ENCODE data around the gene CEP112. TPM values are rescaled to one million over a fixed set of nuclear protein-coding genes. Genes with fewer than 3 reads are reported as not detected.

CEP112 gene
- total and polyA plus RNA-seq, 2 of the 13 experiments (the other 11 are each of a cell fraction or from before 2014, with no cell fraction given) = 1.2 to 3.4 TPM

DNA sequence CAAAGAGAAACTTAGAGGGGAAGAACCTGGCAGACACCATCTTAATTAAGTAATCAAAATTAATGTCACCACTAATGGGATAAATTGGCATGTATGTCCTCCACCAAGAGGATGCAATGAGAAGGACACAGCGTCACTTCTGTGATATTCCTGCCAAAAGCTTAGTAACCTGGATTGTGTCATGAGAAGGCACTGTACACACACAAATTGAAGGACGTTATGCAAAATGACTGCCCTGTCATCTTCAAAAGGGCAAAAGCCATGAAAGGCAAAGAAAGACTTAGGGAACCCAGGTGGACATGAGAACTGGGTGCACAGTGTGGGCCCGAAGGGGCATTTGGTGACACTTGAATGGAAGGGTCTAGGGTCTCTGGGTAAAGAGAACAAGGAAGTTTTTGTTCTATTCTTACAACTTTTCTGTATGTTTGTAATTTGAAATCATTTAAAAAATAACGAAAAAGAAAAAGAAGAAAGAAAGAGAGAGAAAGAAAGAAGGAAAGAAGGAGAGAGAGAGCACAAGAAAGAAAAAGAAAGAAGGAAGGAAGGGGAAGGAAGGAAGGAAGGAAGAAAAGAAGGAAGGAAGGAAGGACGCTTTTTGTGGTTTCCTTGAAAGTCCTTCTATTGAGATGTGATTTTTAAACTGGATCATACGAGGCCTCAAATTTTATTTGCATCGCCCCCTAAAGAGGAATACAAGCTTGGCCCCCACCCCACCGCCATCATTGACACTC, 41.3 kb upstream of the CEP112 start (continued):
- TF ChIP-seq FOXC1 (CRISPR knock-in tag; IDR thresholded peaks at IDR 0.05; ENCODE audit: borderline replicate concordance) = 0 out of 2 replicates have a peak, but pooled peaks have one; percentile 34
- TF ChIP-seq PHF5A (CRISPR knock-in tag; IDR thresholded peaks at IDR 0.05; ENCODE audit: low read depth, unreplicated experiment) = no peak
- TF ChIP-seq, protein P1, sequence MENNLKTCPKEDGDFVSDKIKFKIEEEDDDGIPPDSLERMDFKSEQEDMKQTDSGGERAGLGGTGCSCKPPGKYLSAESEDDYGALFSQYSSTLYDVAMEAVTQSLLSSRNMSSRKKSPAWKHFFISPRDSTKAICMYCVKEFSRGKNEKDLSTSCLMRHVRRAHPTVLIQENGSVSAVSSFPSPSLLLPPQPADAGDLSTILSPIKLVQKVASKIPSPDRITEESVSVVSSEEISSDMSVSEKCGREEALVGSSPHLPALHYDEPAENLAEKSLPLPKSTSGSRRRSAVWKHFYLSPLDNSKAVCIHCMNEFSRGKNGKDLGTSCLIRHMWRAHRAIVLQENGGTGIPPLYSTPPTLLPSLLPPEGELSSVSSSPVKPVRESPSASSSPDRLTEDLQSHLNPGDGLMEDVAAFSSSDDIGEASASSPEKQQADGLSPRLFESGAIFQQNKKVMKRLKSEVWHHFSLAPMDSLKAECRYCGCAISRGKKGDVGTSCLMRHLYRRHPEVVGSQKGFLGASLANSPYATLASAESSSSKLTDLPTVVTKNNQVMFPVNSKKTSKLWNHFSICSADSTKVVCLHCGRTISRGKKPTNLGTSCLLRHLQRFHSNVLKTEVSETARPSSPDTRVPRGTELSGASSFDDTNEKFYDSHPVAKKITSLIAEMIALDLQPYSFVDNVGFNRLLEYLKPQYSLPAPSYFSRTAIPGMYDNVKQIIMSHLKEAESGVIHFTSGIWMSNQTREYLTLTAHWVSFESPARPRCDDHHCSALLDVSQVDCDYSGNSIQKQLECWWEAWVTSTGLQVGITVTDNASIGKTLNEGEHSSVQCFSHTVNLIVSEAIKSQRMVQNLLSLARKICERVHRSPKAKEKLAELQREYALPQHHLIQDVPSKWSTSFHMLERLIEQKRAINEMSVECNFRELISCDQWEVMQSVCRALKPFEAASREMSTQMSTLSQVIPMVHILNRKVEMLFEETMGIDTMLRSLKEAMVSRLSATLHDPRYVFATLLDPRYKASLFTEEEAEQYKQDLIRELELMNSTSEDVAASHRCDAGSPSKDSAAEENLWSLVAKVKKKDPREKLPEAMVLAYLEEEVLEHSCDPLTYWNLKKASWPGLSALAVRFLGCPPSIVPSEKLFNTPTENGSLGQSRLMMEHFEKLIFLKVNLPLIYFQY (CRISPR knock-in tag; IDR thresholded peaks at IDR 0.05; ENCODE audit: borderline replicate concordance) = 0 out of 2 replicates have a peak, but pooled peaks have one; percentile 27
- no peak for TF ChIP-seq SOX13 (IDR thresholded peaks at IDR 0.05)
- TF ChIP-seq SOX13 (CRISPR knock-in tag; conservative IDR thresholded peaks at IDR 0.05 in 1 of 2, IDR thresholded peaks at IDR 0.05 in 1 of 2) = peak in 1 of 2 experiments; percentile 72; a peak in 2 of 4 replicates
- TF ChIP-seq, protein P2, sequence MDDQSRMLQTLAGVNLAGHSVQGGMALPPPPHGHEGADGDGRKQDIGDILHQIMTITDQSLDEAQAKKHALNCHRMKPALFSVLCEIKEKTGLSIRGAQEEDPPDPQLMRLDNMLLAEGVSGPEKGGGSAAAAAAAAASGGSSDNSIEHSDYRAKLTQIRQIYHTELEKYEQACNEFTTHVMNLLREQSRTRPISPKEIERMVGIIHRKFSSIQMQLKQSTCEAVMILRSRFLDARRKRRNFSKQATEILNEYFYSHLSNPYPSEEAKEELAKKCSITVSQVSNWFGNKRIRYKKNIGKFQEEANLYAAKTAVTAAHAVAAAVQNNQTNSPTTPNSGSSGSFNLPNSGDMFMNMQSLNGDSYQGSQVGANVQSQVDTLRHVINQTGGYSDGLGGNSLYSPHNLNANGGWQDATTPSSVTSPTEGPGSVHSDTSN (CRISPR knock-in tag; IDR thresholded peaks at IDR 0.05; ENCODE audit: borderline replicate concordance) = no peak
- TF ChIP-seq, protein P3, sequence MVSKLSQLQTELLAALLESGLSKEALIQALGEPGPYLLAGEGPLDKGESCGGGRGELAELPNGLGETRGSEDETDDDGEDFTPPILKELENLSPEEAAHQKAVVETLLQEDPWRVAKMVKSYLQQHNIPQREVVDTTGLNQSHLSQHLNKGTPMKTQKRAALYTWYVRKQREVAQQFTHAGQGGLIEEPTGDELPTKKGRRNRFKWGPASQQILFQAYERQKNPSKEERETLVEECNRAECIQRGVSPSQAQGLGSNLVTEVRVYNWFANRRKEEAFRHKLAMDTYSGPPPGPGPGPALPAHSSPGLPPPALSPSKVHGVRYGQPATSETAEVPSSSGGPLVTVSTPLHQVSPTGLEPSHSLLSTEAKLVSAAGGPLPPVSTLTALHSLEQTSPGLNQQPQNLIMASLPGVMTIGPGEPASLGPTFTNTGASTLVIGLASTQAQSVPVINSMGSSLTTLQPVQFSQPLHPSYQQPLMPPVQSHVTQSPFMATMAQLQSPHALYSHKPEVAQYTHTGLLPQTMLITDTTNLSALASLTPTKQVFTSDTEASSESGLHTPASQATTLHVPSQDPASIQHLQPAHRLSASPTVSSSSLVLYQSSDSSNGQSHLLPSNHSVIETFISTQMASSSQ (IDR thresholded peaks at IDR 0.05; ENCODE audit: low read depth) = 0 out of 2 replicates have a peak, but pooled peaks have one; percentile 33
- TF ChIP-seq, protein P3 (CRISPR knock-in tag; IDR thresholded peaks at IDR 0.05; ENCODE audit: borderline replicate concordance) = peak; percentile 64; the same call in 1 of the 2 replicates
- no peak for TF ChIP-seq DR1 (CRISPR knock-in tag; IDR thresholded peaks at IDR 0.05)
- peak; percentile 79 for TF ChIP-seq HNF4A (CRISPR knock-in tag; IDR thresholded peaks at IDR 0.05)
- TF ChIP-seq, protein P4, sequence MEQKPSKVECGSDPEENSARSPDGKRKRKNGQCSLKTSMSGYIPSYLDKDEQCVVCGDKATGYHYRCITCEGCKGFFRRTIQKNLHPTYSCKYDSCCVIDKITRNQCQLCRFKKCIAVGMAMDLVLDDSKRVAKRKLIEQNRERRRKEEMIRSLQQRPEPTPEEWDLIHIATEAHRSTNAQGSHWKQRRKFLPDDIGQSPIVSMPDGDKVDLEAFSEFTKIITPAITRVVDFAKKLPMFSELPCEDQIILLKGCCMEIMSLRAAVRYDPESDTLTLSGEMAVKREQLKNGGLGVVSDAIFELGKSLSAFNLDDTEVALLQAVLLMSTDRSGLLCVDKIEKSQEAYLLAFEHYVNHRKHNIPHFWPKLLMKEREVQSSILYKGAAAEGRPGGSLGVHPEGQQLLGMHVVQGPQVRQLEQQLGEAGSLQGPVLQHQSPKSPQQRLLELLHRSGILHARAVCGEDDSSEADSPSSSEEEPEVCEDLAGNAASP (CRISPR knock-in tag; IDR thresholded peaks at IDR 0.05; ENCODE audit: borderline replicate concordance) = peak; percentile 47; the same call in 1 of the 2 replicates
- peak; percentile 52; the same call in 1 of the 2 replicates for TF ChIP-seq NFKBIZ (CRISPR knock-in tag; IDR thresholded peaks at IDR 0.05)
- TF ChIP-seq TSC22D2 (CRISPR knock-in tag; IDR thresholded peaks at IDR 0.05; ENCODE audit: borderline replicate concordance) = 0 out of 2 replicates have a peak, but pooled peaks have one; percentile 26
- TF ChIP-seq, protein P5, sequence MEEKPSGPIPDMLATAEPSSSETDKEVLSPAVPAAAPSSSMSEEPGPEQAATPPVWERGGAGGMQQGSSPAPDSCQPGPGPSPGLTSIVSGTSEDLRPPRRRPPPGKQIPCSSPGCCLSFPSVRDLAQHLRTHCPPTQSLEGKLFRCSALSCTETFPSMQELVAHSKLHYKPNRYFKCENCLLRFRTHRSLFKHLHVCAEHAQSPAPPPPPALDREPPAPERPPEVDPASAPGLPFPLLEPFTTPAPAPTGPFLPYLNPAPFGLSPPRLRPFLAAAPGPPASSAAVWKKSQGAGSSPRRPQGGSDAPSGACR (CRISPR knock-in tag; IDR thresholded peaks at IDR 0.05) = 0 out of 2 replicates have a peak, but pooled peaks have one; percentile 62

Data from HepG2 (cell line).